ENCODE data around the gene SNED1. TPM values are rescaled to one million over a fixed set of nuclear protein-coding genes. Genes with fewer than 3 reads are reported as not detected.

Gene SNED1
- total and polyA plus RNA-seq, 9 of the 15 experiments (the other 6 are each of a cell fraction or from before 2014, with no cell fraction given), result 0.03 to 0.07 (median 0.05) TPM; not detected in 5

GRCh38 chr2:241110089-241110606, 111.7 kb downstream of the SNED1 start (continued):
- TF ChIP-seq, protein P1, sequence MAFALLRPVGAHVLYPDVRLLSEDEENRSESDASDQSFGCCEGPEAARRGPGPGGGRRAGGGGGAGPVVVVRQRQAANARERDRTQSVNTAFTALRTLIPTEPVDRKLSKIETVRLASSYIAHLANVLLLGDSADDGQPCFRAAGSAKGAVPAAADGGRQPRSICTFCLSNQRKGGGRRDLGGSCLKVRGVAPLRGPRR (CRISPR knock-in tag; IDR thresholded peaks at IDR 0.05), result no peak
- TF ChIP-seq SIRT6 (IDR thresholded peaks at IDR 0.05; ENCODE audit: low read depth, low read length) (no peak), GTF2E2 (tag; IDR thresholded peaks at IDR 0.05) (no peak), FOXJ3 (CRISPR knock-in tag; IDR thresholded peaks at IDR 0.05) (no peak)

DNA sequence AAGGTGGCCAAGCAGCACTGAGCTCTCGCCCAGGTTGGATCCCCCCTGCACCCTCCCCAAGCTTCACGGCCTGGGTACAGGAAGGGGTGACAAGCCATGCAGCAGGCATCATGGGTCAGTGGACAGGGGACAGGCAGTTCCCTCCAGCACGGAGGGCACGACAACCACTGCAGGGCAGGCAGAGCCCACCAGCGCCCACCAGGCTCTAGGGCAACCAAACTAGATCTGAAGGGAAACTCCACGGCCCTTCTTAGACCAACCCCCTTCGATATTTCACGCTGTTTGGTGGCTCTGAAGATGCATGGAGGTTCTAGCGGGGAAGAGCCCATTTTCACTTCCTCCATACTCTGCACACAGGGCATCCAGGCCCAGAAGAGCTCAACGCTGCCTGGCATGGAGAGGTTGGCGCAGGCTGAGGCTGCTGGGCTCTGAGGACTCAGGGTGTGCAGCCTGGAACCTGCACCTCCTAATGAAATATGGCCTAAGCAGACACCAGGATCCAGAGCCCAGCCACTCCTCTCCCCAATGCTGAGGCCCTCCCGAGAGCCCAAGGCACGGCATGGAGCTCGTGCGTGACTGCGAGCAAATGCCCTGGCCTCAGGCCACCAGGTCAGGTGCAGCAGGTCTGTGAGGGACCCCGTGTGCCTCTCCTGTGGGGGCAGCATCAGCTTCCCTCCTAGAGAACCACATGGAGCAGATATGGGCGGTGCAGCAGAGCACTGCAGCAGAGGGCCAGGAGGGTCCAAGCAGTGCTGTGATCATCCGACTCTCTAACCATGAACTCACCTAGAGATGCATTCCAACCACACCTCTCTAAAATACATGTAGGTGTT, 112.4 kb downstream of the SNED1 start:
- in situ Hi-C loops (cut with MboI), result no loop called here
- peaks cover 6% of the 10 kb centered on the region; the same call in 1 of the 3 replicates for H3K36me3 ChIP-seq (ENCODE audit: control insufficient read depth, insufficient read depth, low read length)
- ChIA-PET CTCF (ENCODE audit: low intra/inter-chr PET ratio) (no interaction called here), POLR2A (interaction anchor here (2.6 kb wide), 1 partner anchor 9 kb away, joined by 8 read pairs; the partner anchor contains the start of gene MTERF4)
- no peaks in the 10 kb centered on the region for H3K79me2 ChIP-seq (ENCODE audit: control insufficient read depth, insufficient read depth, low read length)
- ATAC-seq, result no peak
- no peaks in the 10 kb centered on the region for H3K4me1 ChIP-seq (replicated peaks in 1 of 2; ENCODE audit: control insufficient read depth in 2 of 2, insufficient read depth in 2 of 2, low read length in 2 of 2)
- DNase-seq (ENCODE audit: extremely low read depth in 1 of 4, low spot score in 3 of 4), result no peak
- no peak overlapping the region for H3K27ac ChIP-seq (ENCODE audit: extremely low read depth, low read depth, low read length)
- no peaks in the 10 kb centered on the region for H3K27me3 ChIP-seq (ENCODE audit: control insufficient read depth in 2 of 2, insufficient read depth in 2 of 2, low read length in 2 of 2)
- H3K4me3 ChIP-seq, result no peak overlapping the region
- H3K9ac ChIP-seq (ENCODE audit: insufficient read depth in 1 of 2, low read depth in 2 of 2, low read length in 2 of 2), result peak overlapping the region in 1 of 2 experiments; percentile 26; a peak in 1 of 4 replicates
- no peak for TF ChIP-seq ZNF77 (CRISPR knock-in tag; IDR thresholded peaks at IDR 0.05)
- no peak for TF ChIP-seq NFRKB (IDR thresholded peaks at IDR 0.05; ENCODE audit: low read depth)
- BruUV-seq (replicated peaks), result no TSS peak
- no peak overlapping the region for H2AFZ ChIP-seq (ENCODE audit: low read depth, low read length)
- intact Hi-C loops (cut with micrococcal nuclease), result no loop called here
- H3K4me2 ChIP-seq (ENCODE audit: insufficient read depth, low read length), result no peak overlapping the region
- no peaks in the 10 kb centered on the region for H3K9me3 ChIP-seq (replicated peaks; ENCODE audit: control insufficient read depth, insufficient read depth, low read depth, low read length)
- WGBS (ENCODE audit: insufficient coverage, low coverage, missing lambda C conversion rate), result 82% methylated on average over 13 of the region's 19 CpGs
- H4K20me1 ChIP-seq (replicated peaks; ENCODE audit: control insufficient read depth, insufficient read depth, low read length), result no peaks in the 10 kb centered on the region
- H3K9me1 ChIP-seq (ENCODE audit: control insufficient read depth, insufficient read depth, low read length), result no peaks in the 10 kb centered on the region
- FAIRE-seq, result no peak
